Measurements from ENCODE around the gene WNT11.

Gene WNT11

GRCh38 chr11:76184551-76184993 is 21.7 kb downstream of the WNT11 start:
- no peak overlapping the region for H3K4me3 ChIP-seq (ENCODE audit: low read depth, low read length)
- no peak for TF ChIP-seq CTCF (IDR thresholded peaks at IDR 0.05; ENCODE audit: low read depth, low read length)

GRCh38 chr11:76181371-76181770 is 24.9 kb downstream of the WNT11 start:
- no peak overlapping the region for H3K4me3 ChIP-seq (ENCODE audit: low read depth, low read length)
- TF ChIP-seq CTCF (IDR thresholded peaks at IDR 0.05; ENCODE audit: low read depth, low read length) = no peak

- TF ChIP-seq CTCF (IDR thresholded peaks at IDR 0.05; ENCODE audit: low read depth, low read length) = no peak
- H3K4me3 ChIP-seq (ENCODE audit: low read depth, low read length) = no peak overlapping the region
These were observed 27.2 kb downstream of the WNT11 start for GRCh38 chr11:76179147-76179546.

GRCh38 chr11:76177250-76177686 is 29.0 kb downstream of the WNT11 start:
- H3K4me3 ChIP-seq (ENCODE audit: low read depth, low read length) = no peak overlapping the region
- no peak for TF ChIP-seq CTCF (IDR thresholded peaks at IDR 0.05; ENCODE audit: low read depth, low read length)

GRCh38 chr11:76176463-76176862 is 29.8 kb downstream of the WNT11 start:
- no peak for TF ChIP-seq CTCF (IDR thresholded peaks at IDR 0.05; ENCODE audit: low read depth, low read length)

GRCh38 chr11:76175783-76176182 is 30.5 kb downstream of the WNT11 start:
- no peak overlapping the region for H3K4me3 ChIP-seq (ENCODE audit: low read depth, low read length)
- no peak for TF ChIP-seq CTCF (IDR thresholded peaks at IDR 0.05; ENCODE audit: low read depth, low read length)

More at GRCh38 chr11:76176463-76176862, 29.8 kb downstream of the WNT11 start:
- H3K4me3 ChIP-seq (ENCODE audit: low read depth, low read length) = no peak overlapping the region

GRCh38 chr11:76174330-76174729 is 32.0 kb downstream of the WNT11 start:
- no peak overlapping the region for H3K4me3 ChIP-seq (ENCODE audit: low read depth, low read length)
- no peak for TF ChIP-seq CTCF (IDR thresholded peaks at IDR 0.05; ENCODE audit: low read depth, low read length)
